GM21447 (cell line): ENCODE data around the gene ANHX.
"Not testable (repeated sequence)": the region's sequence is repeated elsewhere in the genome, so short reads cannot be mapped to it uniquely, and the experiment has no call there.

ENCODE experiments used
- ATAC-seq: cut with Tn5 transposase; IDR thresholded peaks from one replicate; pipeline ENCODE4 v1.9.1; 2021; ENCODE audit not compliant: unreplicated experiment

Gene ANHX

GRCh38 chr12:133235401-133236112 is at the start of gene ANHX:
TSS of gene ANHX (minus strand) at chr12:133235877. CDS start at chr12:133234356, 1,521 bp downstream.
- no peak for ATAC-seq

DNA sequence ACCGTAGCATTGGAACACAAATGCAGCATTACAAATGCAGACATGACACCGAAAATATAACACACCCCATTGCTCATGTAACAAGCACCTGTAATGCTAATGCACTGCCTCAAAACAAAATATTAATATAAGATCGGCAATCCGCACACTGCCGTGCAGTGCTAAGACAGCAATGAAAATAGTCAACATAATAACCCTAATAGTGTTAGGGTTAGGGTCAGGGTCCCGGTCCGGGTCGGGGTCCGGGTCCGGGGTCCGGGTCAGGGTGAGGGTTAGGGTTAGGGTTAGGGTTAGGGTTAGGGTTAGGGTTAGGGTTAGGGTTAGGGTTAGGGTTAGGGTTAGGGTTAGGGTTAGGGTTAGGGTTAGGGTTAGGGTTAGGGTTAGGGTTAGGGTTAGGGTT is 29.0 kb upstream of the ANHX start:
- ATAC-seq, result not testable (repeated sequence)

DNA sequence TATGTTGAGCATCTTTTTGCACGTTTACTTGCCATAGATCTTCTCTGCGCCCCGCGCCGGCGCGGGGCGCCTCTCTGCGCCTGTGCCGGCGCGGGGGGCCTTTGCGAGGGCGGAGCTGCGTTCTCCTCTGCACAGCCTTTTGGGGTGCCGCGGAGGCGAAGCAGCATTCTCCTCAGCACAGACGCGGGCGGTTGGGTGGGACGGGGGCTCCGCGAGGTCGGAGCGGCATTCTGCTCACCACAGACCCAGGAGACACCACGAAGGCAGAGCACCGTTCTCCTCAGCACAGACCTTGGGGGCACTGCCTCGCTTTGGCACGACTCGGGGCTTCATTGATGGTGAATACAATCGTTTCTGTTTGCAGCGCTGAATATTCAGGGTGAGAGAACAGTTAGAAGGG is 28.5 kb upstream of the ANHX start:
- ATAC-seq, result no peak

DNA sequence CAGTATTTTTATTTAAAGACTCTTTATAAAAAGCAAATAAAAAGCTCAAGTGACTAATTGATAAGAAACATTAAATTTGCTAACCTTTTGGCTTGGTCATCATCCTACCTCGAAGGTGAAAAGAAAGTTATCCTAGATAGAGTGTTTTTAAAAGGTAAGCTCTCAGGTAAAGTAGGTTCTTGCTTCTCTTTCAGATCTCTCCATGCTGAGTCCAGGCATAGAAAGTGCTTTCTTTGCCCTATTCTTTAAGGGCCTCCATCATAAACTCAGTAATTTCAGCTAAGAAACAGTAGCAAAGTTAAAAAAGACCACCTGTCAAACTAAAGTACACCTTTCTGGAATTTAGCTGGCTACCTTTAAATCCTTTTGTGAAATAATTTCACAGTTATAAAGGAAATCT is 20.6 kb upstream of the ANHX start:
- ATAC-seq, result no peak

DNA sequence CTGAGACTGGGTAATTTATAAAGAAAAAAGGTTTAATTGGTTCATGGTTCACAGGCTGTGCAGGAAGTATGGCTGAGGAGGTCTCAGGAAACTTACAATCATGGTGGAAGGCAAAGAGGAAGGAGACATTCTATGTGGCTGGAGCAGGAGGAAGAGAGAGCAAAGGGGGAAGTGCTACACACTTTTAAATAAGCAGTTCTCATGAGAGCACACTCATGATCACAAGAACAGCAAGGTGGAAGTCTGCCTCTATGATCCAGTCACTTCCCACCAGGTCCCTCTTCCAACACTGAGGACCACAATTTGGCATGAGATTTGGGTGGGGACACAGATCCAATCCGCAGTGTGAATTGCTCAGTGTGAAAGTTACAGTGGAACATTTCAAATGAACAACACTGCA is 20.2 kb upstream of the ANHX start:
- ATAC-seq, result not testable (repeated sequence)

DNA sequence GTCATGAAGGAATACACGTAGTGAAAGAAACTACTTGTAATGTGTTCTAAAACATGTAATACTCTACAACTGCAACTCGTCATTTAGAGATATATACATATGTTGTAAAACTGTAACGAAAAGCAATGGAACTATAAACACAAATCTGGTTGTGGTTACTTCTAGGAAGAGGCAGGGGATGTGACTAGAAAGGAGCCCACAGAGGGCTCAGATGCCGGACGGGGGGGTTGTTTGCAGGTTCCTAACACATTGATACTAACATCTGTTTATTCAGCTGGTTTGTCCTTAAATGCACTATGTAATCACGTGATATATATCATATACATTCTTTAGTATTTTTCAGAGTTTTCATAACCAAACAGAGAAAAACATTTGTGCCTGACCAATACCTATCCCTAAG is 16.1 kb upstream of the ANHX start:
- no peak for ATAC-seq

DNA sequence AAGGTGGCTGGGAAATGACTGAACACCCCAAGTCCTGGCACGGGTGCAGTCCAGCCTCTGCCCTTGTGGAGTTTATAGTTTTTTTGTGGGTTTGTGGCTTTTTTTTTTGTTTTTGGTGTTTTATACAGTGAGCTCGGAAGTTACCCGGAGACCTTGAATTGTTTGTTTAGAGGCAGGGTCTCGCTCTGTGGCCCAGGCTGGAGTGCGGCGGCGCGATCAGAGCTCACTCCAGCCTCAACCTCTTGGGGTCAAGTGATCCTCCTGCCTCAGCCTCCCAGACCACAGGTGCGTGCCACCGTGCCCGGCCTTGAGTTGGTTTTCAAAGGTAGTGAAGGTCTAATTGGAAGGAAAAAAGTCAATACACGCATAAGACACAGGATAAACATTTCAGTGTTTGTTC is 879 bp upstream of the ANHX start:
- ATAC-seq, result no peak

GRCh38 chr12:133236144-133236543 is 467 bp upstream of the ANHX start:
- no peak for ATAC-seq

DNA sequence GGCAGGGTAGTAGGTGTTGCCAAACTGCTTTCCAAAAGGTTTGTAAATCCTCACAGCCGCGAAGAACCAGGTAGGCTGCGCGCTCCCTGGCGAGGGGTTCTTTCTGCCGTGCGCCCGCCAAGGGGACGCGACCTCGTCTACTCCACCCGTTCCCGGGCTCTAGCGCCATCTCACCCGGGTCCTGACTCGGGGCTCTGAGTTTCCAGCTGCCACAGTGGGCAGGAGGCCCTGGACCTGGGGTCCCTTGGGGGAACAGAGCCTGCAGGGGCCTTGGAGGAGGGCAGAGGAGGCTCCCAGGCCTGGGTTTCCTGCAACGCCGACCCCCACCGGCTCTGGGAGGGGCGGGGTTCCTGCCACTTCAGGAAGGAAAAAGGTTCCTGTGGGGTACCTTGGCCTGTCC is 706 bp downstream of the ANHX start:
- no peak for ATAC-seq

- ATAC-seq, result no peak
Measured at GRCh38 chr12:133233993-133234564, 1.6 kb downstream of the ANHX start.

DNA sequence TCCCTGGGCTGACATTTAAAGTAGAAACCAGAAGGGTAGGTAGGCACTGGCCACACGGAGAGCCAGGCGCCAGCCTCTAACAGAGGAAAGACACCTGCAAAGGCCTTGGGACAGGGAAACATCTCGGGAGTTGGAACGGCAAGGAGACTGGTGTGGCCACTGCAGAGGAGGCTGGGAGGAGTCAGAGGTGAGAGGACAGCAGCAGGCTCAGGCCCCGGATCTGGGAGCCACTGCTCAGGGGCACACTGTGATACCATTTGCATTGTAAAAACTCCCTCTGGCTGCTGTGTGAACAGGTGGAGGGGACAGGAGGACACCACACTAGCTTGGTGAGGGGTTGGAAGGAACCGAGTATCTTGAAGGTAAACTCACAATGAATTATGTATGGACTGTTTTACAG is 2.7 kb downstream of the ANHX start:
- no peak for ATAC-seq

GRCh38 chr12:133231001-133231400 is 4.7 kb downstream of the ANHX start:
- ATAC-seq, result no peak

DNA sequence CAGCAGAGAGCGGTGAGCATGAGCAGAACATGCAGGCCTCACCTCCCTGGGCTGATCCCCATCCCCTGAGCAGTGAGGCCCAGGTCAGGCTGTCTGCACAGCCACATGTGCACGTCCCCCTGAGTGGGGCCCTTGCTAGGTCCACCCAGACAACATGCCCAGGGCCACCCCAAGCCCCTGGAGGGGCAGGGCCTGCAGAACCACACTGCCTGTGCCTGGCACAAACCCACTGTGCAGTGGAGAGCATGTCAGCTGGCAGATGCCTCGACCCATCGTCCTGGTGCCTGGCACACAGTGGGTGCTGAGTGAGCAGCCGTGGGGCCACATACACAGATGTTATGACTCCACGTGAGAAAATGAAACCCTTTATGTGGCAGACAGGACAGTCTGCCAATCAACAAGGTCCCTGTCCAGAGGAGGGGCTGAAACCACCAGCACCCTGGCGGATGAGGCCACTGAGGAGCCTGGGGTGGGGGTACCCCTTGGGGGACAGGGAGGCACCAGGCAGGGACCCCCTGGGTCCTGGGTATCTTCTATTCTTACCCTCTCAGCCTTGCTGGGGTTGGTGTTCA is 8.3 kb downstream of the ANHX start:
- no peak for ATAC-seq

DNA sequence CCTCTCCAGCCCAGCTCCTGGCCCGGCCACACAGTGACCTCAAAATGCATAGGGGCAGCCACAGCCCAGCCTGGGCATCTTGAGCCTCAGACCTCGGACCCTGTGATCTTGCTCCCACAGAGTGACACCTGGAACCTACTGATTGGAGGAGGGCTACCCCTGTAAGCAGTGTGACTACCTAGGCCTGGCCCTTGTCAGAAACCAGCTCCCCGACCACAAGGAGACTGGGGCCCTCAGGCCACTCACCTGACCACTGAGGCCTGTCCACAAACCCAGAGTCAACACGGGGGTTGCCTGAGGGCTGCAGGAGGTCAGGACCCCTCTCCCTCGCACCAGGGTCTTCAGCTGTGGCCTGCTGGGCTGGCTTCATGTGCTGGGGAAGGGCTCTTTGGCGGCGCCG is 9.0 kb downstream of the ANHX start:
- ATAC-seq, result no peak

DNA sequence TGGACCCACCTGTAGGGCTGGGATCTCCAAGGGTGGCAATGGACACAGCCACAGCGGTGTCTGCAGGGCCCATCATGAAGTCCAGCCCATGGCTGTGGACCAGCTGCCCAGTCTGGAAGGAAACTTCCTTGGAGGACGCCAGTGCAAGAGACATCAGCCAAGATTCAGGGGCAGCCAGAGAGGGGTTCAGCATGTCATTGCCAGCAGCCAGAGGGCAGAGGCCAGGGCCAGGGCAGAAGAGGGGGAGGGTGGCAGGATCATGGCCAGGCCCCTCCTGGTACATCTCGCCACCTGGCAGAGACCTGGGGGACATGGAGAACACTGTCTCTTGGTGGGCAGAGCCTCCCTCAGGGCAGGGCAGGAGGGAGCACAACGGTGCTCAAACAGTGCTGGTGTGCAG is 10.2 kb downstream of the ANHX start:
- ATAC-seq, result no peak

DNA sequence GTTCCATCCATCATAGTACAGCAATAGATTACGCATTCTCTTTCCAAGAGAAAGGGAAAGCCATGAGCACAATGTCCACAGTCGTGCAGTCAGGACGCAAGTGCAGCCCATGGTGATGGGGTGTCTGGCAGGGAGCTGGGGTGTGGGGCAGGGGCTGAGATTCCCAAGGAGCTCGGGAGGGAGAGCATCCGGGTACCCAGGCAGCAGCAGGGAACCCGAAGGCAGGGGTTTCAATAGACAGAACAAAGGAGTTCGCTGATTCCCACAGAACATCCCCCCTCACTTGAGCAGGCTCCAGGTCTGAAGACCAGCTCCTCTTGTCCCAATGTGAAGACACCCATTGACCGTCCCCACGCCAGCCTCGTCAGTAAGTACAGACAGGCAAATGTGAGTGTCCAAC is 13.5 kb downstream of the ANHX start:
- no peak for ATAC-seq

DNA sequence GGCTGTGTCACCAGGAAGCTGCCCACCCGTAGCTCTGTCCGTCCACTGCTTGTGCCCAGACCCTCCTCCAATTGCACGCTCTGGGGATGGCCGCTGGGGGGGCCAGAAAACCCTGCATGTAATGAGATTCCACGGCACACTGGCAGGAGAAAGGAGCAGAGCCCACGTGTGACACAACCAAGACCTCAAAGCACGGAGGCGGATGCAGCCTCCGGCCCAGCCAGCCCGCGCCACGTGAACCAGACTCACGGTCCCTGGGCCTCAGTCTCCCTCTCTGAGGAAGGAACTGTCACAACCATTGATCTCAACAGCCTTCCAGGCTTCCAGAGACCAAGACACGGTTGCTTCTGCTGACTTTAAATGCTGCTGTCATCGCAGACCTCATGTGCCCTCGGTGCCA is 14.4 kb downstream of the ANHX start:
- no peak for ATAC-seq

DNA sequence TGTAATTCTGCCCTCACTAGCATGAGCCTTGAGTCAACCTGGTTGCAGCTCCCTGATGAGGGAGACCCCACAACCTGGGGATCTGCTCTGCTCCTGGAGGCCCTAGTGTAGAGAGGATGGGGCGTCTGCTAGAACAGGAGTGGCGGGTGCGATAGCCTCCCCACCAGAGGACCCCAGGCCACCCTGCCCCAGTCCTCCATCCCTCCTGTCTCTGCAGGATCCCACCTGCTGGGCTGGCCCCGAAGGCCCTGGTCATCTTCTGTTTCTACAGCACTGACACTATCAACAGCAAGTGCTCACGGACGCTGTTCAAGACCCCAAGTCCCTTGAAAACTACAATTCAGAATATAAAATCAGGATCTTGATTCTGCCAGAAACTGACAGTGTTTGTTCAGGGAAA is 15.2 kb downstream of the ANHX start:
- ATAC-seq, result no peak

DNA sequence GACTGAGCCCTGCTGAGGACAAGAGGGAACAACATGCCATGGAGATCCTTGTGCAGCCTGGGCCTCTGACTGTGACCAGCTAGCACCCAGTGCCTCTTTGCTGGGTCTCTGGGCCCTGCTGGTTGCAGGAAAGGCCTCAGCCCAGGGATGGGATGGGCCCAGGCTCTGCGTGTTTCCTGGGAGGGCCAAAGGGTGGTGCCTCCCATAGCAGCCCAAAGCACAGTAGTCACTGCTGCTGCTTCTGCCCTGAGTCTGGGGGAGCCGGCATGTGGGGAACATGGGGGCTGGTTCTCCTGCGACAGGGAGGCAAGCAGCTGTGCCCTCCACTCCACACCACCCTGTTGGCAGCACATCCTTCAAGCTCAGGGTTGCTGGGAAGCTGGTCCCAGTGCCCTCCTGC is 18.5 kb downstream of the ANHX start:
- no peak for ATAC-seq

DNA sequence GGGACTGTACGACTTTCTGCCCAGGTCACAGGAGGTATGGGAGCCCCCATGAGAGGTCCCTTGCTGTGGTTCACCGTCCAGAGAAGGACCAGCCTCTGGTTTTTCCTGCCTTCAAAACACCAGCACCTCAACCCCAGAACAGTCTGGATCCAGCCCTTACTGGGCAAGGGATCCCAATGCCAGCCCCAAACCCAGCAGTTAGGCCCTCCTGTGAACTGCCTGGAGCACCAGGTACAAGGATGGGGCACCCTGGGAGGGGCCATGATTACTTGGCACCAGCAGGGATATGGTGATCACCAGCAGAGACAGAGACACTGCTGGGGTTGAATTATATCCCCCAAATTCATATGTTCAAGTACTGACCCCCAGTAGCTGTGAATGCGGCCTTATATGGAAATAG is 20.0 kb downstream of the ANHX start:
- ATAC-seq, result no peak

DNA sequence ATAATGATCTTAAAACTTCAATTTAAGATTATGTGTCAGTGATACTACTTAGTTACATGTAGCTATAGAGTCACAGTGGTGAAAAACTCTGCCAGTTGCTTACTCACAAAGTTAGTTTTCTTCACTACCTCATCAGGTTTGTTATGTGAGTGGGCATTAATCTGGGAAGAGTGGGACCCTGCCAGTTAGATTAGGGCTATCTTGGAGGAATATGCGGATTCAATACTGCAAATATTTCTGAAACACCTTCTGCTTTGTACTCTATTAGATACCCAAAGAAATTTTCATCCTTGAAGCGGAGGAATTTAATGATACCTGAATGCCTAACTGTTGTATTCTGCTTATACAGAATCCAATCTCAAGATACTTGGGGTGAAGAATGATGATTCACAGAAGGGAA is 29.3 kb downstream of the ANHX start:
- ATAC-seq, result no peak

DNA sequence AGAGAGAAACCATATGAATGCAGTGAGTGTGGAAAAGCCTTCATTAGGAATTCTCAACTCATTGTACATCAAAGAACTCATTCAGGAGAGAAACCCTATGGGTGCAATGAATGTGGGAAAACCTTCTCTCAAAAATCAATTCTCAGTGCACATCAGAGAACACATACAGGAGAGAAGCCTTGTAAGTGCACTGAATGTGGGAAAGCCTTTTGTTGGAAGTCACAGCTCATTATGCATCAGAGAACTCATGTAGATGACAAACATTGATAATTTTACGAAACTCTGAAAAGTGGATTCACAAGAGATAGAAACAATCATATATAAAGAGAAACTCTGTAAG is 31.4 kb downstream of the ANHX start:
- no peak for ATAC-seq
